Measurements from ENCODE around the gene LYPLAL1. TPM values are rescaled to one million over a fixed set of nuclear protein-coding genes. Genes with fewer than 3 reads are reported as not detected.

LYPLAL1 gene
- total RNA-seq, 1 donor from 2014 or later: 15.9 TPM

- DNase-seq (ENCODE audit: low read depth): no peak
- H3K27me3 ChIP-seq (ENCODE audit: control insufficient read depth, insufficient read depth, low read length): no peaks in the 10 kb centered on the region
- no peak for TF ChIP-seq CTCF (IDR thresholded peaks at IDR 0.05; ENCODE audit: insufficient read depth, low read length, poor library complexity, severe bottlenecking)
- no peak overlapping the region for H3K4me3 ChIP-seq (ENCODE audit: low read depth, low read length)
- H3K36me3 ChIP-seq (ENCODE audit: control insufficient read depth, insufficient read depth, low read length): no peaks in the 10 kb centered on the region
These were observed 47.3 kb downstream of the LYPLAL1 start for GRCh38 chr1:219220945-219221344.

- no peak for TF ChIP-seq CTCF (IDR thresholded peaks at IDR 0.05; ENCODE audit: insufficient read depth, low read length, poor library complexity, severe bottlenecking)
- no peaks in the 10 kb centered on the region for H3K27me3 ChIP-seq (ENCODE audit: control insufficient read depth, insufficient read depth, low read length)
- DNase-seq (ENCODE audit: low read depth): no peak
These were observed 49.8 kb downstream of the LYPLAL1 start for GRCh38 chr1:219223496-219223895.

GRCh38 chr1:219226196-219226595 lies 52.5 kb downstream of the LYPLAL1 start:
- no peak overlapping the region for H3K4me3 ChIP-seq (ENCODE audit: low read depth, low read length)
- DNase-seq (ENCODE audit: low read depth): no peak

More at GRCh38 chr1:219223496-219223895, 49.8 kb downstream of the LYPLAL1 start:
- H3K4me3 ChIP-seq (ENCODE audit: low read depth, low read length): no peak overlapping the region
- H3K36me3 ChIP-seq (ENCODE audit: control insufficient read depth, insufficient read depth, low read length): no peaks in the 10 kb centered on the region

GRCh38 chr1:219227360-219228057 lies 53.8 kb downstream of the LYPLAL1 start:
- no peaks in the 10 kb centered on the region for H3K27me3 ChIP-seq (ENCODE audit: control insufficient read depth, insufficient read depth, low read length)
- H3K4me3 ChIP-seq (ENCODE audit: low read depth, low read length): no peak overlapping the region
- no peak for DNase-seq (ENCODE audit: low read depth)
- no peaks in the 10 kb centered on the region for H3K36me3 ChIP-seq (ENCODE audit: control insufficient read depth, insufficient read depth, low read length)
- TF ChIP-seq CTCF (IDR thresholded peaks at IDR 0.05; ENCODE audit: insufficient read depth, low read length, poor library complexity, severe bottlenecking): no peak

More at GRCh38 chr1:219226196-219226595, 52.5 kb downstream of the LYPLAL1 start:
- no peaks in the 10 kb centered on the region for H3K27me3 ChIP-seq (ENCODE audit: control insufficient read depth, insufficient read depth, low read length)
- no peak for TF ChIP-seq CTCF (IDR thresholded peaks at IDR 0.05; ENCODE audit: insufficient read depth, low read length, poor library complexity, severe bottlenecking)
- no peaks in the 10 kb centered on the region for H3K36me3 ChIP-seq (ENCODE audit: control insufficient read depth, insufficient read depth, low read length)

- no peaks in the 10 kb centered on the region for H3K36me3 ChIP-seq (ENCODE audit: control insufficient read depth, insufficient read depth, low read length)
These were observed 54.4 kb downstream of the LYPLAL1 start for GRCh38 chr1:219228058-219228419.

More at GRCh38 chr1:219228058-219228419, 54.4 kb downstream of the LYPLAL1 start:
- no peak for DNase-seq (ENCODE audit: low read depth)
- TF ChIP-seq CTCF (IDR thresholded peaks at IDR 0.05; ENCODE audit: insufficient read depth, low read length, poor library complexity, severe bottlenecking): no peak
- no peaks in the 10 kb centered on the region for H3K27me3 ChIP-seq (ENCODE audit: control insufficient read depth, insufficient read depth, low read length)
- H3K4me3 ChIP-seq (ENCODE audit: low read depth, low read length): no peak overlapping the region
